Mesothelial cell of epicardium (in vitro differentiated cells): ENCODE results near the gene BACE2. TPM values are rescaled to one million over a fixed set of nuclear protein-coding genes. Genes with fewer than 3 reads are reported as not detected.

ENCODE experiments used
- DNase-seq, 2 experiments: peaks; one replicate each; pipeline ENCODE4 v3.0.0; 2021; ENCODE audit warnings: low spot score in 2 of 2; ENCODE audit not compliant: unreplicated experiment in 2 of 2
- H3K27ac Mint-ChIP-seq: 2 replicates; pipeline ENCODE4 v1.8.0; 2021; ENCODE audit warnings: mixed read lengths
- H3K27me3 Mint-ChIP-seq: 2 replicates; pipeline ENCODE4 v1.8.0; 2021; ENCODE audit warnings: low read depth, mixed read lengths
- H3K36me3 Mint-ChIP-seq: 2 replicates; pipeline ENCODE4 v1.8.0; 2021; ENCODE audit warnings: mixed read lengths
- H3K4me1 Mint-ChIP-seq: 2 replicates; pipeline ENCODE4 v1.8.0; 2021; ENCODE audit warnings: mixed read lengths
- H3K4me3 Mint-ChIP-seq: 2 replicates; pipeline ENCODE4 v1.8.0; 2021; ENCODE audit warnings: mild to moderate bottlenecking, moderate library complexity, mixed read lengths
- H3K9me3 Mint-ChIP-seq: 2 replicates; pipeline ENCODE4 v1.8.0; 2021; ENCODE audit warnings: mixed read lengths
- CTCF ChIP-seq: fragments of 200-600 bp; sonication (generic); IDR thresholded peaks from one replicate; pipeline ENCODE4 v1.5.0; 2021; ENCODE audit warnings: antibody characterized with exemption; ENCODE audit not compliant: unreplicated experiment
- total RNA-seq: library from RNA; stranded (reverse); gene quantifications from 3 replicates; pipeline ENCODE4 v1.2.1, GENCODE V29; 2021

BACE2 gene
- total RNA-seq, 1 donor from 2014 or later: 31.3 TPM

- no peaks in the 10 kb centered on the region for H3K9me3 Mint-ChIP-seq
- no peak overlapping the region for H3K4me3 Mint-ChIP-seq
- H3K27me3 Mint-ChIP-seq: peaks cover 13% of the 10 kb centered on the region
- DNase-seq: no peak
- H3K27ac Mint-ChIP-seq: no peak overlapping the region
- peaks cover 7% of the 10 kb centered on the region for H3K4me1 Mint-ChIP-seq
- H3K36me3 Mint-ChIP-seq: no peaks in the 10 kb centered on the region
- TF ChIP-seq CTCF: no peak
Observed at GRCh38 chr21:41136286-41136685, 31.7 kb upstream of the BACE2 start.

- Mint-ChIP-seq H3K27me3 (peaks cover 13% of the 10 kb centered on the region), H3K36me3 (no peaks in the 10 kb centered on the region), H3K4me1 (peaks cover 17% of the 10 kb centered on the region), H3K27ac (no peak overlapping the region), H3K4me3 (no peak overlapping the region), H3K9me3 (no peaks in the 10 kb centered on the region)
- no peak for DNase-seq
- no peak for TF ChIP-seq CTCF
Observed at GRCh38 chr21:41137401-41137800, 30.6 kb upstream of the BACE2 start.

GRCh38 chr21:41137889-41138288 lies 30.1 kb upstream of the BACE2 start:
- H3K36me3 Mint-ChIP-seq: no peaks in the 10 kb centered on the region
- peaks cover 17% of the 10 kb centered on the region for H3K4me1 Mint-ChIP-seq
- peaks cover 13% of the 10 kb centered on the region for H3K27me3 Mint-ChIP-seq
- H3K4me3 Mint-ChIP-seq: no peak overlapping the region
- DNase-seq: no peak
- no peaks in the 10 kb centered on the region for H3K9me3 Mint-ChIP-seq
- no peak overlapping the region for H3K27ac Mint-ChIP-seq
- TF ChIP-seq CTCF: no peak

- no peak overlapping the region for H3K4me3 Mint-ChIP-seq
- H3K9me3 Mint-ChIP-seq: no peaks in the 10 kb centered on the region
- H3K27ac Mint-ChIP-seq: no peak overlapping the region
- peaks cover 13% of the 10 kb centered on the region for H3K27me3 Mint-ChIP-seq
- no peaks in the 10 kb centered on the region for H3K36me3 Mint-ChIP-seq
- TF ChIP-seq CTCF: no peak
- no peak for DNase-seq
- peaks cover 17% of the 10 kb centered on the region for H3K4me1 Mint-ChIP-seq
Observed at GRCh38 chr21:41138711-41139110, 29.2 kb upstream of the BACE2 start.

GRCh38 chr21:41139275-41139674 lies 28.7 kb upstream of the BACE2 start:
- Mint-ChIP-seq H3K27me3 (peaks cover 13% of the 10 kb centered on the region), H3K27ac (no peak overlapping the region), H3K4me3 (no peak overlapping the region), H3K9me3 (no peaks in the 10 kb centered on the region), H3K36me3 (no peaks in the 10 kb centered on the region), H3K4me1 (peaks cover 17% of the 10 kb centered on the region)
- TF ChIP-seq CTCF: no peak
- no peak for DNase-seq

GRCh38 chr21:41139951-41140350 lies 28.0 kb upstream of the BACE2 start:
- Mint-ChIP-seq H3K9me3 (no peaks in the 10 kb centered on the region), H3K4me1 (peaks cover 17% of the 10 kb centered on the region), H3K27me3 (peaks cover 11% of the 10 kb centered on the region), H3K36me3 (no peaks in the 10 kb centered on the region), H3K4me3 (no peak overlapping the region), H3K27ac (no peak overlapping the region)
- no peak for TF ChIP-seq CTCF
- no peak for DNase-seq
